ENCODE measurements around the gene TNFAIP8L3.
"Not testable (repeated sequence)": the region's sequence is repeated elsewhere in the genome, so short reads cannot be mapped to it uniquely, and the experiment has no call there.

Gene TNFAIP8L3

DNA sequence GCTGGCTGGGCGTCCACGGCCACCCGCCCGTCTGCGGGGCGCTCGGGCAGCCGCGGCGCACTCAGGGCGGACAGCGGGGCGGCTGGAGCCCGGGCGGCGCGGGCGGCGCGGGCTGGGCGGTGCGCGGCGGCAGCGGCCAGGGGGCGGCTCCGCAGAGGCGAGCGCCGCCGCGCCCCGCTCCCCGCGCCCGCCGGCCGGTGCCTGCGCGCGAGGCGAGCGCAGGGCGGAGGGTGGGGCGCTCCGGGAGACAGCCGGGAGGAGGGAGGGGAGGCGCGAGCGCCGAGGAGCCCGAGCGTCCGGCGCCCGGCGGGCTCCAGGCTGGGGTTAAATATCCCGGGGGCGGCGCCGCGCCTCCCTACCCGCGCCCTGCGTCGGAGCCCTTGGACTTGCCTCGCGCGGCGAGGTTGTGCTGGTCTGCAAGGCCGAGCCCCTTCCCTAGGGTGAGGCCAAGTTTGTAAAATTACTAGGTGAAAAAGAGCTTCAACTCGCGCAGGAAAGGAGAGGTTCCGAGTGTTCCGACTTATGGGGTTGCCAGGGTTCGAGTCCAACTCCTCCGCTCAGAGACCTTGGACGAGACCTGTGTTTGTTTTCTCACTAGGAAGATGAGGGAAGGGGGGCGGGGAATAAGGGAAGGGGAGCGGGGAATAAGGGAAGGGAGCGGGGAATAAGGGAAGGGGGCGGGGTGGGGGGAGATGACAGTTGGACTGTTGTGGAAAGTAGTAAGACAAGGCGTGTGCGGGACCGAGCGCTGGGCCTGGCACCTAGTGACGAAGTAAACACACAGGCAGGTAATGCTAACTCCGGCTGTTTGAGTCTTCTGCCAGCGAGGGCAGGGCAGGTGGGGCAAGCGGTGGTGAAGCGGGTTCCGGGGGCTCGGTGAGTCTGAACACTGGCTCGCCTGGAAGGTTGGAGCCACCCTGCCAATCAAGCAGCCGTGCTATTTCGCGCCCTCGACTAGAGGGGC, at the start of gene TNFAIP8L3:
Gene TNFAIP8L3 (minus strand): TSS at position 301 of the 964 bp plus-strand sequence. CDS start 311 bp downstream, outside the sequence.
- DNase-seq = no peak

DNA sequence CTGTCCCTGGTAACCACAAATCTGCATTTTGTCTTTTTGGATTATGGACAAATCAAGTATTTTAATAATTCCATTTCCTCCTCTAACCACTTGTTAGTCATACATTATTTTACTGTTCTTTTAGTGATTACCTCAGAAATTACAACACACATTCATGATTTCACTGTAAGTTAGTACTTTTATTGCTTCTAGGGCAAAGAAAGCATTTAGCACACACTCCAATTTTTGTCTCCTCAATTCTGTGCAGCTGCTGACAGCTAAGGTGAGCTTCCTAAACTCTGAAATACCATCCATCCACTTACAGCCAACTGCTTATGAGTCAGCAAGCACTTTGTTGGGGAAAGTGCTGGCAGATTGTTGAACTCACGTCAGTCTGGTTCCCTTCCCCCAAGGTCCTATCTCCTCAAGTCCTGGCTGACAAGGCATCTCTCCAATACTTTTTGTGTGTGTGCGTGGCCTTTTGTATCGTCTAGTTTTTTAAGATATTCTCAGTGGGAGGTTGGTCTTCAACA, 49.4 kb upstream of the TNFAIP8L3 start:
- no peak for DNase-seq

DNA sequence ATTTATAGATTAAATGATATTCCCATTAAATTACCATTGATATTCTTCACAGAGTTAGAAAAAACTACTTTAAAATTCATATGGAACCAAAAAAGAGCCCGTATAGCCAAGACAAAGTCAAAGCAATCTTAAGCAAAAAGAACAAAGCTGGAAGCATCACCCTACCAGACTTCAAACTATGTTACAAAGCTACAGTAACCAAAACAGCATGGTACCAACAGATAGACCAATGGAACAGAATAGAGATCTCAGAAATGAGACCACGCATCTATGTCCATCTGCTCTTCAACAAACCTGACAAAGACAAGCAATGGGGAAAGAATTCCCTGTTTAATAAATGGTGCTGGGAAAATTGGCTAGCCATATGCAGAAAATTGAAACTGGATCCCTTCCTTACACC, 45.6 kb upstream of the TNFAIP8L3 start:
- not testable (repeated sequence) for DNase-seq

GRCh38 chr15:51139091-51139490, 44.4 kb upstream of the TNFAIP8L3 start:
- no peak for DNase-seq

GRCh38 chr15:51137880-51138430, 43.2 kb upstream of the TNFAIP8L3 start:
- DNase-seq = no peak

- DNase-seq = no peak
Measured at GRCh38 chr15:51137024-51137423, 42.3 kb upstream of the TNFAIP8L3 start.

DNA sequence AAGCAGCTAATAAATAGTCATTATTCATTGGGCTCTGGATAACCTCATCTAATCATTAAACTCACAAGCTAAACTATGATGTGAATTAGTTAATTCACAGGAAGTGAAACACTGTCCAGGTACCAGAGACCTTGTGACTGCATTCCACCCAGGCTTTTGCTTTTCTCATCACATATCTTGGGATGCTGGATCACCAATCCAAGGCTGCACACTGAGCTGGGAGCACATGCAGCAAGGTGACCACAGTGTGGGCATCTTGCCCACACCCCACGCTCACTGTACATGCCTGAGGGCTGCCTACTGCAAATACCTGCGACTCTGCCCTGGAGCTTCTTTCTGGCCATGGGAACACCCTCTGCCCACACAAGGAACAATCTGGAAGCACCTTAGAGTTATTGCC, 40.6 kb upstream of the TNFAIP8L3 start:
- no peak for DNase-seq

- DNase-seq = no peak
Measured at GRCh38 chr15:51134416-51135199, 39.9 kb upstream of the TNFAIP8L3 start.

- DNase-seq = no peak
Measured at GRCh38 chr15:51133140-51133765, 38.5 kb upstream of the TNFAIP8L3 start.

GRCh38 chr15:51132384-51133139, 37.9 kb upstream of the TNFAIP8L3 start:
- peak; percentile 22 for DNase-seq

DNA sequence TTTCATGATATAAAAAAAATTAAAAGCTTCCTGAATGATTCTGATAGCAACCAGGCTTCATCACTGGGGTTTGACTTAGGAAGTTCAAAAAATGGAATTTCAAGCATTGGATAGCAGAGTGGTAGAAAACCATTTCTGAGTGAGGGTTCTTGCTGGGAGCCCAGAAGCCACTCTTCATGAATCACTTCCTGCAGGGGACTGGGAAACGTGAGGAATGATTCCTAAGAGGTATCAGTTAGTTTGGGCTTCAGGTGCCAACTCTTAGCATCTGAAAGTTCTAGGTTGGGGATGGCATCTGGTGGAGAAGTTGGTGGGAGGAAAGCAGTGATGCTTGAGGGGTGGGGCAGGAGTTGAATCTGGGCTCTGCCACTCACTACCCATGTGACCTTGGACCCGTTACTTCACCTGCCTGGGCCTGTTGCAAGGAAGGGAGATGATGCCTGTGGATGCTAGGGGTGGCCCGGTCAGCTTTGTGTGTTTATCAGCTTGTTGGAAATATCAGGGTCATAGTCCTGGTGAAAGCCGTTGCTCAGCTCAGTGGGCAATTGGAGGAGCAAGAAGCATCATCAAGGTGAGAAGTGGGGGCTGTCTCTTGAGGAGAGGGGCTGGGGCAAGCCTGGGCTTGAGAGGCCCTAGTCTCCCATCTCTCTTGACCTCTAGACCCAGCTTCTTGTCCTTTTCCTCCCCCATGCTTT, 37.0 kb upstream of the TNFAIP8L3 start:
- DNase-seq = no peak

DNA sequence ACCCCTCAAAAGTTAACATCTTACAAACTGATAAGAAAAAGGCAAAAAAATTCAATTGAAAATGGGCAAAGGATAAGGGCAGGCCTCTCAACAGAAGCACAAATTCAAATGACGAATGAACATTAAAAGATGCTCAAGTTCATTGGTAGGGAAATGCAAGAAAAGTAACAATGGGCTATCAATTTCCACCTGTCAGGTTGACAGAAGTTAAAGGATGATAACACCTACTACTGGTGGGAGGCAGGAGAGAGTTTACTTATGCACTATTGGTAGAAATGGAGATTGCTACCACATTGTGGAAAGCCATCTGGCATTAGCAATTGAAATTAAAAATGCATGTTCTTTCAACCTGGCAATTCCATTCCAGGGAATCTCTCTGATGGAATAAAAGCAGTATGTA, 35.6 kb upstream of the TNFAIP8L3 start:
- no peak for DNase-seq

- DNase-seq = no peak
Measured at GRCh38 chr15:51129535-51130188, 35.0 kb upstream of the TNFAIP8L3 start.

DNA sequence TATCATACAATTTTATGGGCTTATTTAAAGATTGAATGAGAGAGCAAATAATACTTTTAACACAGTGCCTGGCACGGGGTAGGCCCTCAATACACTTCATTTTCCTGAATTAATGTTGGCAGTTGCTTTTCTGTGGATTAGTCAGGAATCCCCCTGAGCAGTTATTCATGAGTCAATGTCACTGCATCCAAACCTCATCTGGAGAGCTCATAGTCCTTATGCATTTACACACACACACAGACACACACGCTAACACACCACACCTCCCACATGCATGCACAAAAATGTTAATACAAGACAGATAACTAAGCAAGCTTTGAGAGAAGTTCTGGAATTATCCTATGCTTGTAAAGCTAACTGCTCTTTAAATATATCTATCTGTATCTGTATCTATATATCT, 34.0 kb upstream of the TNFAIP8L3 start:
- no peak for DNase-seq

- no peak for DNase-seq
Measured at GRCh38 chr15:51126842-51127241, 32.1 kb upstream of the TNFAIP8L3 start.

- not testable (repeated sequence) for DNase-seq
Measured at GRCh38 chr15:51123002-51123401, 28.3 kb upstream of the TNFAIP8L3 start.

DNA sequence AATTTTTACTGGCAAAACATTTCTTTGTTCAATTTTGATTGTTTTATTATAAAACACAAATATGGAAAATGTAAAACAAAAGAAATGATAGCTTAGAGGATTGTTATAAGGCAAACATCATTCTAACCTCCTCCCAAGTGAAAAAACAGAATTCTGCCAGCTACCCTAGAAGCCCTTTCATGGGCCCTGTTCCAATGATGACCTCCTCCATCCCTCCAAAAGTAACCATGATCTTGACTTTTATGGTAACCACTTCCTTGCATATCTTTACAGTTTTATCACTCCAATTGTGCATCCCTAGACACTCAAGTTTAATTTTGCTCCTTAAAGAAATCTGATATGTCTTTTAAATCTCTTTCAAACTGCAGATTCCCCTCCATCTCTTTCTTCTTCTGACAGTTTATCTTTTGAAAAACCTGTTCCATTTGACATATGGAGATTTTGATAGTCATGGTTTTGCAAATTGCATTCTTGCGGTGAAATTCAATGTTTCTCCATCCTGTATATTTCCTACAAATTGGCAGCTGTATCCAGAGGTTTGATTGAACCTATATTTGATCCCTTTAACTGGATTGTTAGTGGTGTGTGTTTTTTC, 27.0 kb upstream of the TNFAIP8L3 start:
- no peak for DNase-seq

DNA sequence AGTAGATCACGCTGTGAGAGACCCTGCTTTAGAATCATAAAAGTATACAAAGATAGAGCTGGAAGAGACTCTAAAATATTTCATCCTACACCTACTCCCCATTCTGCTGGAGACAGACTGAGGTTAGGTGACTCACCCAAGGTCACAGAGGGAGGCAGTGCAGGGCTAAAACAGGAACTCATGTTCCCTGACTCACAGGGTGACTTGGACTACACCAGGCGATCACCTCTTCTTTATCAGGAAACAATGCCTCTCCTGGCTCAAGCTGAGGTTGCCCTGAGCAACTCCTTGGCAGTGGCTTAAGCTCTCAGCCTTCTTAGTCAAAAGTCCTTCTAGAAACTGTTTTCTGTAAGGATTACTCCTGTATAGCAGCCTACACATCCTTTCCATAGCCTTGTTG, 26.4 kb upstream of the TNFAIP8L3 start:
- DNase-seq = no peak

GRCh38 chr15:51119120-51119519, 24.4 kb upstream of the TNFAIP8L3 start:
- DNase-seq = no peak

GRCh38 chr15:51117270-51117669, 22.6 kb upstream of the TNFAIP8L3 start:
- DNase-seq = no peak

Data from NCI-H1694 (cell line).